HepG2 (cell line): ENCODE results near the gene CDK6. TPM values are rescaled to one million over a fixed set of nuclear protein-coding genes. Genes with fewer than 3 reads are reported as not detected.

Experiments
- CHCHD3 ChIP-seq: sonication (generic); formaldehyde crosslinking; IDR thresholded peaks from 2 replicates; pipeline ENCODE4 v1.8.0; 2022; ENCODE audit warnings: mild to moderate bottlenecking, missing genetic modification reagents, moderate library complexity
- ELF4 ChIP-seq: sonication (generic); formaldehyde crosslinking; IDR thresholded peaks from 2 replicates; pipeline ENCODE4 v1.5.0; 2020; ENCODE audit warnings: missing genetic modification reagents, mild to moderate bottlenecking, moderate library complexity, borderline replicate concordance
- GRHL1 ChIP-seq: sonication (generic); formaldehyde crosslinking; conservative IDR thresholded peaks from 2 replicates; pipeline ENCODE4 v1.8.0; 2022; ENCODE audit warnings: missing genetic modification reagents
- PAF1 ChIP-seq: IDR thresholded peaks from 2 replicates; pipeline ENCODE4 v1.6.1; 2016; ENCODE audit warnings: missing genetic modification reagents, missing compliant biosample characterization
- POLR2AphosphoS5 ChIP-seq: IDR thresholded peaks from 2 replicates; pipeline ENCODE4 v1.6.1; 2012; ENCODE audit warnings: low read depth, low read length
- ZMYM4 ChIP-seq: sonication (generic); formaldehyde crosslinking; IDR thresholded peaks from 2 replicates; pipeline ENCODE4 v1.8.1; 2023; ENCODE audit warnings: mild to moderate bottlenecking, missing genetic modification reagents
- ZNF160 ChIP-seq: sonication (generic); formaldehyde crosslinking; IDR thresholded peaks from 2 replicates; pipeline ENCODE4 v1.8.0; 2022; ENCODE audit warnings: mild to moderate bottlenecking, inconsistent platforms, missing genetic modification reagents
- ZNF207 ChIP-seq: fragments of 450-650 bp; IDR thresholded peaks from 2 replicates; pipeline ENCODE4 v1.6.1; 2016; ENCODE audit warnings: antibody characterized with exemption, borderline replicate concordance
- ZNF253 ChIP-seq: sonication (generic); formaldehyde crosslinking; IDR thresholded peaks from 2 replicates; pipeline ENCODE4 v1.8.0; 2022; ENCODE audit warnings: mild to moderate bottlenecking, missing genetic modification reagents, borderline replicate concordance
- ZNF562 ChIP-seq: sonication (generic); formaldehyde crosslinking; IDR thresholded peaks from 2 replicates; pipeline ENCODE4 v1.8.0; 2022; ENCODE audit warnings: missing genetic modification reagents, borderline replicate concordance
- polyA plus RNA-seq, 8 experiments: library from polyadenylated mRNA; depleted of rRNA in 3 of 8; stranded (reverse) in 7 of 8; unstranded in 1 of 8; fragments of >200 nt; fragmentation: Illumina TruSeq in 4 of 8; extraction: Trizol in 4 of 8; gene quantifications; 2 replicates each; pipeline versions ENCODE4 v1.2.1 to v1.2.3, GENCODE V29; 2011 to 2016; ENCODE audit warnings: low read depth in 4 of 8, missing spikeins in 1 of 8, mixed read lengths in 1 of 8; ENCODE audit not compliant: insufficient read depth in 1 of 8
- total RNA-seq, 5 experiments: library from RNA; depleted of rRNA; stranded (reverse); fragments of >200 nt; fragmentation: Illumina TruSeq; extraction: Trizol; gene quantifications; 2 replicates each; pipeline ENCODE4 v1.2.3, GENCODE V29; 2016; ENCODE audit warnings: low read depth in 1 of 5
- TF ChIP-seq, protein P1 (sequence below): IDR thresholded peaks from 2 replicates; pipeline ENCODE4 v1.4.0; 2020; ENCODE audit warnings: mild to moderate bottlenecking, missing genetic modification reagents

CDK6 gene
- total and polyA plus RNA-seq, 2 of the 13 experiments (the other 11 are each of a cell fraction or from before 2014, with no cell fraction given) = 34.6 to 90.8 TPM

- TF ChIP-seq ZNF253 (no peak), ZNF207 (no peak), ZMYM4 (CRISPR knock-in tag) (no peak), ELF4 (no peak), CHCHD3 (CRISPR knock-in tag) (no peak), POLR2AphosphoS5 (no peak), ZNF160 (CRISPR knock-in tag) (no peak), GRHL1 (no peak), PAF1 (no peak), ZNF562 (no peak)
- TF ChIP-seq, protein P1, sequence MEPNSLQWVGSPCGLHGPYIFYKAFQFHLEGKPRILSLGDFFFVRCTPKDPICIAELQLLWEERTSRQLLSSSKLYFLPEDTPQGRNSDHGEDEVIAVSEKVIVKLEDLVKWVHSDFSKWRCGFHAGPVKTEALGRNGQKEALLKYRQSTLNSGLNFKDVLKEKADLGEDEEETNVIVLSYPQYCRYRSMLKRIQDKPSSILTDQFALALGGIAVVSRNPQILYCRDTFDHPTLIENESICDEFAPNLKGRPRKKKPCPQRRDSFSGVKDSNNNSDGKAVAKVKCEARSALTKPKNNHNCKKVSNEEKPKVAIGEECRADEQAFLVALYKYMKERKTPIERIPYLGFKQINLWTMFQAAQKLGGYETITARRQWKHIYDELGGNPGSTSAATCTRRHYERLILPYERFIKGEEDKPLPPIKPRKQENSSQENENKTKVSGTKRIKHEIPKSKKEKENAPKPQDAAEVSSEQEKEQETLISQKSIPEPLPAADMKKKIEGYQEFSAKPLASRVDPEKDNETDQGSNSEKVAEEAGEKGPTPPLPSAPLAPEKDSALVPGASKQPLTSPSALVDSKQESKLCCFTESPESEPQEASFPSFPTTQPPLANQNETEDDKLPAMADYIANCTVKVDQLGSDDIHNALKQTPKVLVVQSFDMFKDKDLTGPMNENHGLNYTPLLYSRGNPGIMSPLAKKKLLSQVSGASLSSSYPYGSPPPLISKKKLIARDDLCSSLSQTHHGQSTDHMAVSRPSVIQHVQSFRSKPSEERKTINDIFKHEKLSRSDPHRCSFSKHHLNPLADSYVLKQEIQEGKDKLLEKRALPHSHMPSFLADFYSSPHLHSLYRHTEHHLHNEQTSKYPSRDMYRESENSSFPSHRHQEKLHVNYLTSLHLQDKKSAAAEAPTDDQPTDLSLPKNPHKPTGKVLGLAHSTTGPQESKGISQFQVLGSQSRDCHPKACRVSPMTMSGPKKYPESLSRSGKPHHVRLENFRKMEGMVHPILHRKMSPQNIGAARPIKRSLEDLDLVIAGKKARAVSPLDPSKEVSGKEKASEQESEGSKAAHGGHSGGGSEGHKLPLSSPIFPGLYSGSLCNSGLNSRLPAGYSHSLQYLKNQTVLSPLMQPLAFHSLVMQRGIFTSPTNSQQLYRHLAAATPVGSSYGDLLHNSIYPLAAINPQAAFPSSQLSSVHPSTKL (CRISPR knock-in tag) = peak; percentile 33; the same call in 1 of the 2 replicates
- TF ChIP-seq, all 625 proteins: peak for 3
Measured at GRCh38 chr7:92820191-92820590, 16.2 kb downstream of the CDK6 start (continued).
